H9 (cell line): Measurements from ENCODE around the gene HCN2. TPM values are rescaled to one million over a fixed set of nuclear protein-coding genes. Genes with fewer than 3 reads are reported as not detected.

Experiments
- DNase-seq: peaks from one replicate; pipeline ENCODE4 v3.0.0-alpha.2; 2017
- H2AFZ ChIP-seq: one replicate; pipeline ENCODE4 v1.6.1; 2013; ENCODE audit warnings: mild to moderate bottlenecking, low read length, control low read depth, moderate library complexity
- H2AK5ac ChIP-seq: 2 replicates; pipeline ENCODE4 v1.6.1; 2013; ENCODE audit warnings: low read length, control low read depth, mixed read lengths; ENCODE audit not compliant: insufficient read length
- H2BK120ac ChIP-seq: one replicate; pipeline ENCODE4 v1.6.1; 2013; ENCODE audit warnings: low read depth, mild to moderate bottlenecking, low read length, control low read depth, inconsistent platforms; ENCODE audit not compliant: poor library complexity, severe bottlenecking
- H2BK12ac ChIP-seq: 2 replicates; pipeline ENCODE4 v1.6.1; 2013; ENCODE audit warnings: low read length, control low read depth, mixed read lengths, low read depth; ENCODE audit not compliant: insufficient read length
- H2BK15ac ChIP-seq: 2 replicates; pipeline ENCODE4 v1.6.1; 2013; ENCODE audit warnings: low read depth, low read length, control low read depth
- H2BK20ac ChIP-seq: one replicate; pipeline ENCODE4 v1.6.1; 2013; ENCODE audit warnings: low read depth, mild to moderate bottlenecking, low read length, control low read depth, inconsistent platforms; ENCODE audit not compliant: poor library complexity, severe bottlenecking
- H2BK5ac ChIP-seq: 2 replicates; pipeline ENCODE4 v1.6.1; 2013; ENCODE audit warnings: low read length, control low read depth, mixed read lengths; ENCODE audit not compliant: insufficient read length
- H3K14ac ChIP-seq: 2 replicates; pipeline ENCODE4 v1.6.1; 2013; ENCODE audit warnings: low read length, control low read depth; ENCODE audit not compliant: insufficient read depth
- H3K18ac ChIP-seq: 2 replicates; pipeline ENCODE4 v1.6.1; 2013; ENCODE audit warnings: low read depth, mild to moderate bottlenecking, mixed read lengths, low read length, control low read depth; ENCODE audit not compliant: insufficient read length
- H3K23ac ChIP-seq: 2 replicates; pipeline ENCODE4 v1.6.1; 2013; ENCODE audit warnings: low read length, control low read depth, mixed read lengths, low read depth; ENCODE audit not compliant: insufficient read length
- H3K23me2 ChIP-seq: 2 replicates; pipeline ENCODE4 v1.6.1; 2013; ENCODE audit warnings: low read depth, mild to moderate bottlenecking, mixed read lengths, low read length, control low read depth; ENCODE audit not compliant: insufficient read length, poor library complexity, severe bottlenecking
- H3K27ac ChIP-seq: 2 replicates; pipeline ENCODE4 v1.5.1; 2013; ENCODE audit warnings: low read length, control low read depth, mixed read lengths, low read depth; ENCODE audit not compliant: insufficient read length
- H3K27me3 ChIP-seq: 2 replicates; pipeline ENCODE4 v1.6.1; 2013; ENCODE audit warnings: low read length, control low read depth, inconsistent platforms; ENCODE audit not compliant: insufficient read depth
- H3K4ac ChIP-seq: 2 replicates; pipeline ENCODE4 v1.6.1; 2013; ENCODE audit warnings: low read depth, mild to moderate bottlenecking, control low read depth, inconsistent platforms, low read length, moderate library complexity
- H3K4me1 ChIP-seq: 2 replicates; pipeline ENCODE4 v1.6.1; 2013; ENCODE audit warnings: low read length, control low read depth, inconsistent platforms; ENCODE audit not compliant: insufficient read depth
- H3K4me2 ChIP-seq: 2 replicates; pipeline ENCODE4 v1.6.1; 2013; ENCODE audit warnings: low read length, control low read depth, mixed read lengths; ENCODE audit not compliant: insufficient read length, insufficient read depth
- H3K56ac ChIP-seq: 2 replicates; pipeline ENCODE4 v1.6.1; 2013; ENCODE audit warnings: low read depth, mild to moderate bottlenecking, mixed read lengths, low read length, control low read depth; ENCODE audit not compliant: insufficient read length
- H3K79me1 ChIP-seq: 2 replicates; pipeline ENCODE4 v1.6.1; 2013; ENCODE audit warnings: low read depth, mild to moderate bottlenecking, moderate library complexity, low read length, control low read depth, inconsistent platforms; ENCODE audit not compliant: insufficient read depth, poor library complexity, severe bottlenecking
- H3K79me2 ChIP-seq: 2 replicates; pipeline ENCODE4 v1.6.1; 2013; ENCODE audit warnings: low read length, control low read depth, inconsistent platforms; ENCODE audit not compliant: insufficient read depth
- H3K9ac ChIP-seq: 2 replicates; pipeline ENCODE4 v1.6.1; 2013; ENCODE audit warnings: low read length, control low read depth, mixed read lengths; ENCODE audit not compliant: insufficient read length; ENCODE audit errors: extremely low read depth
- H3K9me3 ChIP-seq: one replicate; pipeline ENCODE4 v1.6.1; 2013; ENCODE audit warnings: low read depth, low read length, inconsistent platforms; ENCODE audit not compliant: control insufficient read depth
- H3T11ph ChIP-seq: one replicate; pipeline ENCODE4 v1.6.1; 2013; ENCODE audit warnings: mild to moderate bottlenecking, low read length, control low read depth, inconsistent platforms
- H4K20me1 ChIP-seq: one replicate; pipeline ENCODE4 v1.6.1; 2013; ENCODE audit not compliant: control insufficient read depth, insufficient read length, insufficient read depth
- H4K5ac ChIP-seq: 2 replicates; pipeline ENCODE4 v1.6.1; 2013; ENCODE audit warnings: low read depth, mild to moderate bottlenecking, mixed read lengths, low read length, control low read depth; ENCODE audit not compliant: insufficient read length
- H4K8ac ChIP-seq: replicated peaks from 2 replicates; pipeline ENCODE4 v1.6.1; 2013; ENCODE audit warnings: low read length, control low read depth, mixed read lengths, low read depth; ENCODE audit not compliant: insufficient read length
- H4K91ac ChIP-seq: 2 replicates; pipeline ENCODE4 v1.6.1; 2013; ENCODE audit warnings: low read depth, mild to moderate bottlenecking, moderate library complexity, mixed read lengths, low read length, control low read depth; ENCODE audit not compliant: insufficient read length
- H3K27ac Mint-ChIP-seq, 3 experiments: 2 replicates in 2 of 3; 3 replicates in 1 of 3; pipeline ENCODE4 v1.8.0; 2020 to 2021; ENCODE audit warnings: mixed read lengths in 3 of 3, mild to moderate bottlenecking in 1 of 3, moderate library complexity in 1 of 3
- H3K27me3 Mint-ChIP-seq: 2 replicates; pipeline ENCODE4 v1.8.0; 2021; ENCODE audit warnings: low read depth, mild to moderate bottlenecking, moderate library complexity, mixed read lengths
- H3K36me3 Mint-ChIP-seq, 3 experiments: 2 replicates in 2 of 3; 3 replicates in 1 of 3; pipeline ENCODE4 v1.8.0; 2020 to 2021; ENCODE audit warnings: low read depth in 3 of 3, mixed read lengths in 3 of 3; ENCODE audit not compliant: insufficient read depth in 1 of 3
- H3K4me1 Mint-ChIP-seq, 2 experiments: 2 replicates each; pipeline ENCODE4 v1.8.0; 2020; ENCODE audit warnings: mixed read lengths in 2 of 2
- H3K4me3 Mint-ChIP-seq, 2 experiments: 2 replicates in 1 of 2; 3 replicates in 1 of 2; pipeline ENCODE4 v1.8.0; 2020 to 2021; ENCODE audit warnings: mild to moderate bottlenecking in 2 of 2, mixed read lengths in 2 of 2, moderate library complexity in 1 of 2
- H3K9me3 Mint-ChIP-seq, 2 experiments: 2 replicates in 1 of 2; 3 replicates in 1 of 2; pipeline ENCODE4 v1.8.0; 2020; ENCODE audit warnings: mild to moderate bottlenecking in 2 of 2, mixed read lengths in 2 of 2, moderate library complexity in 1 of 2
- CTCF ChIP-seq: fragments of 200-600 bp; sonication (generic); conservative IDR thresholded peaks from 3 replicates; pipeline ENCODE4 v1.8.0; 2021; ENCODE audit warnings: antibody characterized with exemption, mild to moderate bottlenecking
- WGBS: extraction: QIAGEN DNeasy Blood & Tissue Kit; methylation state at CpG from one replicate; pipeline ENCODE4 v1.1.7; 2013; ENCODE audit warnings: missing lambda C conversion rate, low lambda C conversion rate, mixed read lengths; ENCODE audit not compliant: insufficient read length; ENCODE audit errors: extremely low coverage; 5-methylcytosine and 5-hydroxymethylcytosine counted together
- total RNA-seq: library from RNA; stranded (reverse); gene quantifications from 2 replicates; pipeline ENCODE4 v1.2.1, GENCODE V29; 2021

HCN2 gene
- total RNA-seq, 1 experiment from 2014 or later = 3.7 TPM

GRCh38 chr19:616062-616700, 26.5 kb downstream of the HCN2 start:
- H3K4me3 Mint-ChIP-seq = no peak overlapping the region
- TF ChIP-seq CTCF = no peak
- Histone ChIP-seq H4K20me1 (no peaks in the 10 kb centered on the region), H3K23ac (no peak overlapping the region), H4K8ac (no peak overlapping the region), H2AK5ac (no peak overlapping the region), H3K14ac (no peak overlapping the region), H3K9ac (no peak overlapping the region), H2BK15ac (no peak overlapping the region), H3K4me2 (no peak overlapping the region), H3K79me1 (no peaks in the 10 kb centered on the region), H3K9me3 (no peaks in the 10 kb centered on the region), H3K4me1 (no peaks in the 10 kb centered on the region), H3T11ph (no peak overlapping the region), H4K5ac (no peak overlapping the region), H2AFZ (no peak overlapping the region), H2BK20ac (no peak overlapping the region), H3K27me3 (no peaks in the 10 kb centered on the region), H3K27ac (no peak overlapping the region), H2BK5ac (no peak overlapping the region), H4K91ac (no peak overlapping the region), H3K4ac (no peak overlapping the region), H2BK12ac (no peak overlapping the region), H3K79me2 (no peaks in the 10 kb centered on the region), H3K23me2 (no peaks in the 10 kb centered on the region), H3K18ac (no peak overlapping the region), H3K56ac (no peak overlapping the region), H2BK120ac (no peak overlapping the region)
- H3K27me3 Mint-ChIP-seq = no peaks in the 10 kb centered on the region
- H3K4me1 Mint-ChIP-seq = no peaks in the 10 kb centered on the region
- no peaks in the 10 kb centered on the region for H3K9me3 Mint-ChIP-seq
- no CpG with 5 or more reads among the region's 97 CpGs for WGBS
- DNase-seq = no peak
- no peak overlapping the region for H3K27ac Mint-ChIP-seq
- H3K36me3 Mint-ChIP-seq = peaks cover 29 to 59% (median 53%) of the 10 kb centered on the region in 3 experiments
